OCI-M1 (cell line): Measurements from ENCODE around the gene ADGRD1.

Experiments used
- DNase-seq: peaks from one replicate; lab custom pipeline; 2025; lab: John Stamatoyannopoulos, UW

The ADGRD1 gene

DNA sequence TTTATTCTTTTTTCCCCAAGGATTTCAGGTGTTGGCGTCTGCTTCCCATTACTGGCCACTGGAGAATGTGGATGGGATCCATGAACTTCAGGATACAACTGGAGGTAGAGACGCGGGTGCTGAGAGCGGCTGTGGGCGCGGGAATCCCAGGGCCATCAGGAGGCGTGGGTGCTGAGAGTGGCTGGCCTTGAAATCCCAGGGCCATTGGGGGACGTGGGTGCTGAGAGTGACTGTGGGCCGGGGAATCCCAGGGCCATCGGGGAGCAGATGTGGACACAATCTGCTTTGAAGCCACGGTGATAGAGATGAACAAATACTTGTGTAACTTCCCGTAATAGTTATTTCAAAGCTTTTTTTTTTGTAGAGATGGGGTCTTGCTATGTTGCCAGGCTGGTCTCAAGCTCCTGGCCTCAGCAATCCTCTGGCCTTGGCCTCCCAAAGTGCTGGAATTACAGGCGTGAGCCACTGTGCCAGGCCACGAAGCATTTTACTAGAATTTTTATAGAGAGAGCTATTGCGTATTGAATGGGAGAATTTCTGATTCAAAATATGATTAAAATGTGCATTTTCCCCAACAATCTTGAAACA, 12.8 kb downstream of the ADGRD1 start:
- no peak for DNase-seq

DNA sequence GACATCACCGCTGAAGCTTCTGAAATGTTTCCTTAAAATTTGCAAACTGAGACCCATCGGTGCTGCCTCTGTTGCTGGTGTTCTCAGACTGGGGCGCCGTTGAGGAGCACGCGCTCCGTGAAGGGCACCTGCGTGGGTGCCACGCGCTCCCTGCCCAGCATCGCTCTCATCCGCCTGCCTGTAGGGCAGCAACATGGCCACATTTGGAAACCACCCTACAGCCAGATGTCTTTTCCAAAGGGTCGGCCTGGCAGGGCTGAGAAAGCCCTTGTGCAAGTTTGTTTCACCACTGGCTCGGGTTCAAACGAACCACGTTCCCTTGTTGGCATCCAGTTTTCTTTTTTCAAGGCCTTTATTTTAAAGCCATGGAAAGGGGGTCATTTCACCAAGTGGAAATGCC, 13.9 kb downstream of the ADGRD1 start:
- no peak for DNase-seq

DNA sequence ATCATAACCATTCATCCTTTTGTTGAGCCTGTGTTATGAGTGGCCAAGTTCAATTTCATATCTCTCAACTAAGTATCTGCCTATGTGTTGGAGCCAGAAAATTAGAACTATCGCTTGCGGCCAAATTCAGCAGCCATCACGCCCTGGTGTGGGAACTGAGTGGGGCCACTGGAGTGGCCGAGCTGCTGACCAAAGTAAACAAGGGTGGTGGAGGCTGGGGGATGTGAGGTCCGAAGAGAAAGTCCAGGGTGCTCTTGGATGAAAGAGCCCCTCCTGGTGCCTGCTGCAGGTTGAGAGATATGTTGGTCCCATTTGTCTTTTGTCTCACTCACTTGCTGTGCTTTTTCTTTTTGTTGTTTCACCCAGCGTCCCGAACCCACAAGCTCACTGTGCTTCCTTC, 14.9 kb downstream of the ADGRD1 start:
- no peak for DNase-seq

DNA sequence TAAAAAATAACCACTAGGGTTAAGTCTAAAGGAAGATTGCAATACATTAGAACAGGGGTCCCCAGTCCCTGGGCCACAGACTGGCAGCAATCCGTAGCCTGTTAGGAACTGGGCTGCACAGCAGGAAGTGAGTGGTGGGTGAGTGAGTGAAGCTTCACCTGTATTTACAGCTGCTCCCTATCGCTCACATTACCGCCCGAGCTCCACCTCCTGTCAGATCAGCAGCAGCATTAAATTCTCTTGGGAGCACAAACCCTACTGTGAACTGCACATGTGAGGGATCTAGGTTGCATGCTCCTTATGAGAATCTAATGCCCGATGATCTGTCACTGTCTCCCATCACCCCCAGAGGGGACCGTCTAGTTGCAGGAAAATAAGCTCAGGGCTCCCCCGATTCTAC, 15.5 kb downstream of the ADGRD1 start:
- DNase-seq: no peak

DNA sequence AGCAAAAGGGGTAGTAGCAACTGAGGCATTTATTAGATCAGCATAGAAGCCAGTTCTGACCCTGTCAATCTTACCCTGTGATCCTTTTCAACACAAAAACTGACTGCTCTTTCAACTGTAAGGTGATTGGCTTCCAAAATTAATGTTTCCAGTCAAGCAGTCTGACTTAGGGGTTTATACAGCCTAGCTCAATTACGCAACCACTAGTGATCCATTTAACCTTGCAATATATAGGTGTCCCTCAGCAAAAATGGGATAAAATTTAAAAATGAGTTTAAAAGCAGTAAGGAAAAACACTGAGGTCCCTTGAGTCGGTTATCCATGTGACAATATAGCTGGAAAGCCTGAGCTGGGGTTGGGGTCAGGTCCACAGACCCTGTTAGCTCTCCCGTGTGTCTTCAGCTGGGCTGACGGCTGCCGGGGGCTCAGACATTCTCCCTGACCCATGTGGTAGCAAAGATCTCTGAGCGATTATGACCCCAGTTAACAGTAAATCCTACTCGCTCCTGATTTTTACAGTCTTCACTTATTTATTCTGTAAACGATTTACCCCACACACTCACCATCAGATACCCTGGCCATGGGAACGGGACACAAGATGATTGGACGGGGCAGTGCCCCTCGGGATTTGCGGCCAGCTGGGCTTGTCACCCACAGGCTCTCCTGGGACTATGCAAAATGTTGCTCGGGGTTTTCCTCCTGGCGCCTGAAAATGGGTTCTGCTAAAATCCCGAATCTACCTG, 16.6 kb downstream of the ADGRD1 start:
- DNase-seq: peak; percentile 15

DNA sequence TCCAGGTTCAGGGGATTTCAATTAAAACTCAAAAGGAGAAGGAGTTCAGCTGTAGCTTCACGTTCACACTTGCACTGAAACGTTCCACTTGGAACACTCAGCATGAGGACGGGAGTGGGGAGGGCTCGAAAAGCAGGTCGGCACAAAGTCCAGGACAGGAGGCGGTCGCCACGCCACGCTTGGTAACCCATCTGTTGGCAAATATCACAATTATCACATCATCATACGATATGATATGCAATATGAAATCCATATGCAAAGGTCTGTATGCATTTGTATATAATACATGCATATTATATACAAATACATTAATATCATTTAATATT, 17.2 kb downstream of the ADGRD1 start:
- DNase-seq: no peak

DNA sequence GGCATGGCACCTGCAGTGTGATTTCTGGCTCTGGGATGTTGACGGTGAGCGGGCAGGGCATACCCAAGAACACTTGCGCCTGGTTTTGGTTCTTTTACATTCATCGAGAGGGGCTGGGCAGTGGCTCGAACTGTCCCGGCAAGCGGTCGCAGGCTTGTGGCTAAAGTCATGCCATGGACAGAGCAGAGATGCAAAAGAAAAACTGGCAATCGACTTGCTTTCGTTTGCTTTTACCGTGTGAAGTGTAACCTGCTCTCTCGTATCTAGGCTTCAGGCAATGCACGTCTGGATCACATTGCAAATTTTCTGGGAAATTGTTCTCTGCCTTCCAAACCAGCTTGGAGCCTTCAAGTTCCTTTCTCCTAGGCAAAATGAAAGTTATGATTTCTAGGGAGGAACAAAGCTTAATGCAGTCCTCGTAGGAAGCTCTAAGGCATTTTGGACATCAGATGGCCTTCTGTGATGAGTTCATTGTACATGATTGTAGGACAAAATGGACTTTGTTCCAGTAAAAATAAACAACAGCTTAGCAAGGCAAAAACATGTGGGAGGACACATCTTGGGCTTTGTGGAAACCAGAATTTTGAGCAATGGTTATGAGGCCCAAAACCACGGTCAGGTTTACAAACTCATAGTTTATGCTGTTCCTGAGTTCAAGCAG, 18.3 kb downstream of the ADGRD1 start:
- DNase-seq: no peak

DNA sequence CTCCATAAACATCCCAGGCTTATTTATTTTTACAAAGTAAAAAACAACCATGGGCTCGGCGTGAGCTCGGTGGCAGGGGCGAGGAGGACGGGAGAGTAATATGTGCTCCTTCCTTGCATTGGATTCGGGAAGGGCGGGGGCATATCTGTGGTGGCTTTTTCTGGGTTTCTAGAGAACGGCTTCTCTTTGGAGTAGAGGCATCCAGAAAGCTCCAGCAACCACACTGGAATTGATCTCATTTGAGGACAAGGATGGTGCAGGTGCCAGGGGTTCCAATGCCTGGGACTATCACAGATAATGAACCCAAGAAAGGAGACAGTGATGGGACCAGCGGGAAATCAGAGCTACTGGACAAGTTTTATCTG, 18.9 kb downstream of the ADGRD1 start:
- no peak for DNase-seq

DNA sequence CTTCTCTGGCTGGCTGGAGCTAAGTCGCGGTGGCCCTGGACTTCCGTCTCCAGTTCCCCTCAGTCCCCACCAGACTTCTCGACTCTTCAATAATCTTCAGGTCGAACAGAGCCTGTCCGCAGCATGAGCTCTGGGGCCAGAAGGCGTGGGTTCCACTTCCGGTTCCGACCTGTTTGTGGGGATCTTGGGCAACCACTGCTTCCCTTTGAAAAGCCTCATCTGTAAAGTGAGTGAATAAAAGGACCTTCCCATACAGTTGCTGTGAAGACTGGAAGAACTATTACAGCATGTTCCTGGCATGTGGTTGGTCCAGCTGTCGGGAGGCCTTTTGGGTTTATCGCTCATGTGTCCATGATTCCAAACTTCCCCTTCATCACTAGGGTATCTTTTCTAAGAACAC, 19.4 kb downstream of the ADGRD1 start:
- no peak for DNase-seq

DNA sequence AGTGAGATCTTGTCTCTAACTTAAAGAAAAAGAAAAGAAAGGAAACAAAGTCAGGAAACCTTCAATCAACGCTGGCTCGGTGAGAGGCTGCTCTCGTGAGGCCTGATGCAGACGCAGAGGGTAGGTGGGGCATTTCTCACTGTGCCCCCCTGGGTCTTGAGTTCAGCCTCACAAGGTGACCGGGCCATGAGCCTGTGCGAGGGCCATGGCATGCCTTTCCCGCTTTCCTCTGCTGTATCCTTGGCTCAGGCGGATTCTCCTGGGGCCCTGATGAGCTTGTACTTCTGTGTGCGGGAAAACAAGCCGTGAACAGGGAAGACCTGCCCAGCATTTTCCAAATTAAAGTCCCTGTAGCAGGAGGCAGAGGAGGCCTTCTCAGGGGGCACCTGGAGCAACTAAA, 20.2 kb downstream of the ADGRD1 start:
- no peak for DNase-seq

DNA sequence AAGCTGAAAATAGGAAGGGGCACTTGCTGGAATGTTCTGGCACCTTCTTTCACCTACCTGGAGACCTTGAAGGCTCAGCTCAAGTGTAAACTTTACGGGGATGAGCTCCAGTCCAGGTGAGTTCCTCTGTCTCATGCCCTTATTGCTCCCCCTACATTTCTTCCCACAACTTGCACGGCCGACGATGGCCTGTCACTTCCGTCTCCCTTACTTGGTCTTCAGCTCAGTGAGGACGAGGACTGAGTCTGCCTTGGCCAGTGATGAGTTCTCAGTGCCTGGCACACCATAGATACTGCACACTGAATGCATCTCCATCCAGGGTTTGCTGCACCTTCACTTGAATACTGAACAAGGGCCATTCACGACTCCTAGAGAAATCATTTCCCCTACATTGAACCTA, 21.4 kb downstream of the ADGRD1 start:
- DNase-seq: no peak

DNA sequence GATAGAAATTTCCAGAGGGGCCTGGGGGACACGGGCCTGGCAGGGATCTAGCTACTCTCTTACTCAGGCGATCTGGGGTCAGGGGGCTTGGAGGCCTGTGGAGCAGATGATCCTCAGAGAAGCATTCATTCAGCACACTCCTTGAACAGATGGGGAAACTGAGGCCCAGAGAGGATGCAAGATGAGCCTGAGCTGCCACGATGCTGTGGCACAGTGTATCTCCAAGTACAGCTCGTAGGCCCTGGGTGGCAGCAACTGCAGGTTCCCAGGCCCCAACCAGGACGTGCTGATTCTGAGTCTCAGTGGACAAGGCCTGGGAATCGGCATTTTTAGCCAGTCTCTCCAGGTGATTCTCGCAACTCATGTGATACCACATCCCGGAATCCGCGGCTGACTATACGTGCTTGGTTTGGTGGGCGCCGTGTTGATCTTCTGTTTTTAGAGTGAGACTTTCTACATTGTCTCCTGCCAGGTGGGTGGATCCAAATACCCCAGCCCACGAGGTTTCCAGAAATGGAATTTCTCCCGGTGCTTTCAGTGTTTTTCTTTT, 22.5 kb downstream of the ADGRD1 start:
- DNase-seq: no peak

DNA sequence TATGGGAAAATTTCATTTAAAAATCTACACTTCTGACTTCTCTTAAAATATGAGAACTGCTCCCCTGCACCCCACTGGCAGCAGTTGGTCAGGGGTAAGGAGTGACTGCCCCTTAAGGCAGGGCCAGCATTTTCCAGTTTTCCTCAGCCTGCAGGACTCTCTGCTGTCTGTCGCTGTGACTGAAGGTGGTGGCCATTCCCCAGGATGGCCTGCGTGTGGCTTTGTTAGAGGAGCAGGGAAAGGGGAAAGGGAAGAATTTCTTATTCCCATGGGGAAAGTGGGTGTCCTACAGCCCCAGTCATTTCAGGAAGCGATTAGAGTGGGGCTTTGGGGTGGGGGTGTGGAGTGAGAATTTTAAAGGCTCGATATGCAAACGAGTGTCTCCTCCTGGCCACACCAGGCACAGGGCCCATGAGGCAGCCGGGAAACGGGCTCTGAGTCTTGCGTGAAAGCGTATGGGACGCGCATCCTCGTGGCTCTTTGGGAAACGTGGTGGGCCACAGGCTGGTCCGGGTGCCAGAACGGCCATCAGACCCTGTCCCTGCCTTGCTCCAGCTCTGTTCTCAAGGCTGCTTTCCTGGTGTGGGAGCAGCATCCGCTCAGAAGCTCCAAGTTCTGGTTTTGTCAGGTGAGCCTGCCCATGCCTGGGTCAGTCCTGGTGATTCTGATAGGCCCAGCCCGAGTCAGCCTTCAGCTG, 23.5 kb downstream of the ADGRD1 start:
- DNase-seq: no peak

DNA sequence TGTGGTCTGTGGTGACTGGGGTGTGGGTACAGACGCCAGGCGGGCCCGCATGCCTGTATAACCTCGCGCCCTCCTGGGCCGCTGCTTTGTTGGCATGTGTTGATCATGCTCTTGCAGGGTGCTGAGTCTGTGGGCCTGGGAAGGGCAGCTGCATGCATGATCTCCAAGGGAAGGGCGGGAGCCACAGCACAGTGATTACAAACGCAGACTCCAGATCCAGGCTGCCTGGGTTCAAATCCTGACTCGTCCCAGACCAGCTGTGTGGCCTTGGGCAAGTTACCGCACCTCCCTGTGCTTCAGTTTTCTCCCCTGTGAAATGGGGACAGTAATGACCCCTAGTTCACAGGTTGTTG, 24.0 kb downstream of the ADGRD1 start:
- no peak for DNase-seq

DNA sequence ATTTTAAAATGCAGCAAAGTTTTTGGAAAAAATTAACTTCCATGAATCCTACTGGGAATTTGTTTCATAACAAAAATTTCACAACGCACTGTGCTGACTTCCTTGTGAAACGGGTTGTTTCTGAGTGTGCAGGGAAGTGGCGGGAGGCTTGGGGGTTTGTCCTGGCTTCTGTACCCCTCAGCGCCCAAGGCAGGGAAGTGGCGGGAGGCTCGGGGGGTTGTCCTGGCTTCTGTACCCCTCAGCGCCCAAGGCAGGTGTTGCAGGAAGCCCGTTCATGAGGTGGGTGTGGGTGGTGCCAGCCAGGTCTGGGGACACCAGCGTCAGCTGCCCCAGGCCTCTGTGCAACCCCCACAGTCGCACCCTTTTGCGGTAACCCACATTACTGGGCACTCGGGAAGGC, 25.1 kb downstream of the ADGRD1 start:
- DNase-seq: no peak

DNA sequence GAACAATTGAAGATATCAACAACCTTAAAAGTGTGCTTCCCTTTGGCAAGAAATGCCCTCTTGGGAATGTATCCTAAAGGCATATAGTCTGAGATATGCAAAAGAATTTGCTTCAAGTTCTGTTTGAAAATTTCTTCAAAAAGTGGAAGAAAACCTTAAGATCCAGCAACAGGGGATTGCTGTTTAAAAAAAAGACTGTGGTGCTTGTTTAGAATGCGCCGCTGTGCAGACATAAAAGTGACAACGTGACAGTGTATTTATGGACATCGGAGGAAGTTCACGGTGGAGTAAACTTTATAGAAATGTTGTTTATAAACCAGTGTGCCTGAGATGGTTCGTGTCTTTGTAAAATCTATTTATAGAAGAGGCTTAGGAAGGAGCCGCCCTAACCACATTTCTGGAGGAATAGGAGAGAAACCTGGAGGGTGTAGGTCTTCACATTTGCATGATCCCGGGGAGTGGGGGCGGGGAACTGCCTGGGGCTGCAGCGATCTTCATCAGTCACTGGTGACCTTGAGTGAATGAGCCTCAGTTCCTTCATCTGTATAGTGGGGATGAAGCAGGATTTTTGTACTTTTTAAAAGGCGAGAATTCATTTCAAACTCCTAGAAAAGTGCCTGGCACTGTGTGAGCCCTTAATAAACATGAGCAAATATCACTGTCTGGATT, 27.5 kb downstream of the ADGRD1 start:
- DNase-seq: no peak

DNA sequence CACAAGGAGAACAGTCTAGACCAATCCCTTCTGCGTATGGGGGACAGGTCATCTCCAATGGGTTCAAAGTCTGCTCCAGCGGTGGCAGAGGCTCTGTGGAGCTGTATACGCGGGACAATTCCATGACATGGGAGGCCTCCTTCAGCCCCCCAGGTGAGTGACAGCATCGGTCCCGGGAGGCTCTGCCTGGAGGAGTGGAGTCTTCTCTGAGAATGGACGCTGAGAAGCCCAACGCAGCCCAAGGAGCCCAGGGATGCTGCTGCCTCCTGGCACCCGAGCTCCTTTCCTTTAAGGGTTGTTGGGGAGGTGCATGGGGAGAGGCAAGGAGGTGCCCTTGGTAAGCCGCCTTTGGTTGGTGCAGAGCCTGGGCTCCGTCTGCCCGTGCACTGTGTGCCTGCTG, 28.2 kb downstream of the ADGRD1 start:
- no peak for DNase-seq

DNA sequence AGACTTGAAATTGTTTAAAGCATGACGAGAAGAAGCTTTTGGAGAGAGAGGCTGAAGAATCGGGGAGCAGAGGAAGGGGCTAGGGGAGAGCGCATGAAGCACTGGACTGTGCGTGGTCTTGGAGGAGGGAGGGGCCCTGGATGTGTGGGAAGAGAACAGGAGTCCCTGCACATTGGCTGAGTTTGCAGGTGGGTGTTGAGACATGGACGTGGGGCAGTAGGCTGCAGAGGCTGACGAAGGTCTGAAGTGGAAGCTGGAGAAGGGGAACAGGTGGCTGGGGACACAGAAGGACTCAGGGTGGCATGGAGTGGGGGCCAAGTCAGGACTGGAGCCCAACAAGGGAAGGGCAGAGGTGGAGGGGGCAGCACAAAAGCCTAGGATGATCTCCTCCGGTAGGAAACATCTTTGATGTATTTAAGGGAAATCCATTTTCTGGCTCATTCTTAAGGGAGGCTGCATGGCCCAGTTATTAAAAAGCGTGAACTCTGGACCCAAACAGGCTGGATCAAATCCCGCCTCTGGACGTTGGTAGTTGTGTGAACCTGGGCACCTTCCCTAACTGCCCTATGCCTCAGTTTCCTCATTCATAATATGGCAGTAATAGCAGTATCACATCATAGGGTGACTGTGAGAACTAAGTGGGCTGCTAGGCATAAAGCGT, 29.0 kb downstream of the ADGRD1 start:
- DNase-seq: no peak

DNA sequence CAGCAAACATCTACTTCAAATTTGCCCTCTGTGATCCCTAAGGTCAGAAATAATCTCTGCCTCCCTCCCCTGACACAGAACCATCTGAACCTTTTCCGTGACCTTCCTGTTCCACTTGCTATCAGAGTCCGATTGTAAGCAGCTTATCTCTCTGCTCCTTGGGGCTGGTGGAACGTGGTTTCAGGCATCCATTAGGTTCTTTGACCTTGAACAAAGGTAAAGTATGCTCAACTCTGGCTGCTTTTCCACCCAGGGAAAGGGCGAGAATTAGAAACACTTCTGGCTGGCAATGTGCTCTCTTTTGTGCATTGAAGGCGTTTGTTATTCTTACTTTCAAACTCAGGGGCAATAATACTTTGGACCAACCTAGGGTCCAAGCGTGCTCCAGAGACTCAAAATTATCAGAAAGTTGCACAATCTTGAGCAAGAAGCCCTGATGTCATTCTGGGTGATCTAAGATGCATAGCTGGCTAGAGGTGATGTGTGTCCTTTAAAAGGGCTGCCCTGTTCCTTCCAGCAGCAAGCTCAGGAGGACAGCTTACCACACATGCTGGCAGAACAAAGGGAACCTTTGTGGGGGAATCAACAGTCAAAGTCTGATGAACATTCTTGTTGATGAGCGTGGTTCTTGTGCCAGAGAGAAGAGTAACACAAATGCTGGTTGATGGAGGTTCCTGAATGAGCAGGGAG, 29.8 kb downstream of the ADGRD1 start:
- DNase-seq: peak; percentile 41

DNA sequence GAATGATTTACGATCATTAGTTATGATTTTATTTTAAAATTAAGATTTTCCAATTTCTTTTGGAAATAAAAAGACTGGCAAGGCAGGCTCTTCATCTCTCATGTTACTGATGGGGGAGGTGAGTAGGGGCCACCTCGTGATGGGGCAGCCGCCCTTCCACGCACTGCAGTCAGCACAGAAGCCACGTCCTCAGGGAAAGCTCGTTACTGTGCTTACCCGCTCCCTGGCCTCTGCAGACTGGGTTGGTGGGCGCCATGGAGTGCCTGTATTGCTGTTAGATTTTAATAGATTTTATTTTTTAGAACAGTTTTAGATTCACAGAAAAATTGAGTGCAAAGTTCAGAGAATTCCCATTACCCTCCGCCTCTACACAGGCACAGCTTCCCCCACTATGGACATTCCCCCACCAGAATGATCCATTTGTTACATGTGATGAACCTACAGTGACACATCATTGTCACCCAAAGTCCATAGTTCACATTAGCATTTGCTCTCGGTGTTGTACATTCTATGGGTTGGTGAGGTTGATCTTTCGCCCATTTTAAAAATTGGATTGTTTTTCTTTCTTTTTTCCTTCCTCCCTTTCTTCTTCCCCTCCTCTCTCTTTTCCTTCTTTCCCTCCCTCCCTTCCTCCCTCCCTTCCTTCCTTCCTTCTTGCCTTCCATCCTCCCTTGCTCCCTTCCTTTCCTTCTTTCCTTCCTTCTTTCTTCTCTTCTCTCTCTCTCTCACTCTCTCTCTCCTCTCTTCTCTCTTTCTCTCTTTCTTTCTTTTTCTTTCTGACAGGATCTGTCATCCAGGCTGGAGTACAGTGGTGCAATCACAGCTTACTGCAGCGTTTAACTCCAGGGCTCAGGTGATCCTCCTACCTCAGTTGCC, 30.7 kb downstream of the ADGRD1 start:
- DNase-seq: no peak
